ENCODE results near the gene SSH2. TPM values are rescaled to one million over a fixed set of nuclear protein-coding genes. Genes with fewer than 3 reads are reported as not detected.

SSH2 gene
- total RNA-seq, 1 experiment from 2014 or later: 45.1 TPM

GRCh38 chr17:29820425-29820824 is 109.6 kb downstream of the SSH2 start:
- POLR2A ChIA-PET (ENCODE audit: unreplicated experiment): interaction anchor here (0.6 kb wide), 1 partner anchor 333 kb away, joined by 4 read pairs; no protein-coding TSS in a partner anchor

GRCh38 chr17:29807520-29808361 is 122.3 kb downstream of the SSH2 start:
- no peak overlapping the region for H3K4me3 ChIP-seq

More at GRCh38 chr17:29820425-29820824, 109.6 kb downstream of the SSH2 start:
- Histone ChIP-seq H2AFZ (no peak overlapping the region), H3K4me1 (replicated peaks; ENCODE audit: insufficient read depth) (peaks cover 2% of the 10 kb centered on the region), H3F3A (ENCODE audit: insufficient read depth, low read depth) (0 out of 2 replicates have a peak, but pooled peaks cover 4% of the 10 kb centered on the region), H3K27me3 (ENCODE audit: insufficient read depth, low read depth) (no peaks in the 10 kb centered on the region), H3K27ac (no peak overlapping the region), H3K9me2 (ENCODE audit: insufficient read depth) (no peaks in the 10 kb centered on the region), H3K4me2 (no peak overlapping the region), H4K20me1 (ENCODE audit: insufficient read depth) (no peaks in the 10 kb centered on the region), H3K4me3 (no peak overlapping the region), H3K36me3 (ENCODE audit: low read depth) (no peaks in the 10 kb centered on the region), H3K79me2 (ENCODE audit: low read depth) (no peaks in the 10 kb centered on the region), H3K9me3 (ENCODE audit: insufficient read depth, low read depth) (no peaks in the 10 kb centered on the region)
- CTCF ChIA-PET: no interaction called here
- no TSS peak for BruUV-seq (replicated peaks)
- DNase-seq: no peak
- intact Hi-C loops (cut with micrococcal nuclease; ENCODE audit: unreplicated experiment): no loop called here
- no peak for TF ChIP-seq CTCF (conservative IDR thresholded peaks at IDR 0.05)
- no peak for TF ChIP-seq EZH2 (IDR thresholded peaks at IDR 0.05; ENCODE audit: low read depth)

GRCh38 chr17:29802246-29802645 is 127.8 kb downstream of the SSH2 start:
- CTCF ChIA-PET: interaction anchor here (0.7 kb wide), 1 partner anchor 163 kb away, joined by 10 read pairs; no protein-coding TSS in a partner anchor
- no peaks in the 10 kb centered on the region for H3K9me2 ChIP-seq (ENCODE audit: insufficient read depth)
- no peak overlapping the region for H3K4me3 ChIP-seq
- POLR2A ChIA-PET (ENCODE audit: unreplicated experiment): no interaction called here
- H3F3A ChIP-seq (ENCODE audit: insufficient read depth, low read depth): peaks cover 8% of the 10 kb centered on the region
- H3K79me2 ChIP-seq (ENCODE audit: low read depth): no peaks in the 10 kb centered on the region; the same call in 1 of the 2 replicates
- intact Hi-C loops (cut with micrococcal nuclease; ENCODE audit: unreplicated experiment): no loop called here
- no peak for DNase-seq
- no peaks in the 10 kb centered on the region for H3K36me3 ChIP-seq (ENCODE audit: low read depth)
- no peak overlapping the region for H3K27ac ChIP-seq
- H4K20me1 ChIP-seq (ENCODE audit: insufficient read depth): no peaks in the 10 kb centered on the region
- no TSS peak for BruUV-seq (replicated peaks)
- H3K4me2 ChIP-seq: no peak overlapping the region
- H3K27me3 ChIP-seq (ENCODE audit: insufficient read depth, low read depth): no peaks in the 10 kb centered on the region
- TF ChIP-seq CTCF (conservative IDR thresholded peaks at IDR 0.05) (no peak), EZH2 (IDR thresholded peaks at IDR 0.05; ENCODE audit: low read depth) (no peak)
- H3K4me1 ChIP-seq (replicated peaks; ENCODE audit: insufficient read depth): no peaks in the 10 kb centered on the region
- H3K9me3 ChIP-seq (ENCODE audit: insufficient read depth, low read depth): no peaks in the 10 kb centered on the region
- H2AFZ ChIP-seq: no peak overlapping the region

More at GRCh38 chr17:29807520-29808361, 122.3 kb downstream of the SSH2 start:
- no peaks in the 10 kb centered on the region for H3K4me1 ChIP-seq (replicated peaks; ENCODE audit: insufficient read depth)
- no peaks in the 10 kb centered on the region for H3K9me3 ChIP-seq (ENCODE audit: insufficient read depth, low read depth)
- H3K79me2 ChIP-seq (ENCODE audit: low read depth): peaks cover 3% of the 10 kb centered on the region; the same call in 1 of the 2 replicates
- peaks cover 20% of the 10 kb centered on the region for H3F3A ChIP-seq (ENCODE audit: insufficient read depth, low read depth)
- peak in 1 of 2 experiments; percentile 55 for DNase-seq
- no peaks in the 10 kb centered on the region for H4K20me1 ChIP-seq (ENCODE audit: insufficient read depth)
- H3K27me3 ChIP-seq (ENCODE audit: insufficient read depth, low read depth): no peaks in the 10 kb centered on the region
- H3K27ac ChIP-seq: no peak overlapping the region
- H3K9me2 ChIP-seq (ENCODE audit: insufficient read depth): no peaks in the 10 kb centered on the region
- ChIA-PET CTCF (interaction anchor here (0.6 to 4.4 kb wide), 14 partner anchors 85 to 1936 kb away, joined by 3 to 30 read pairs (median 8); partner anchors contain the start of gene SSH2), POLR2A (ENCODE audit: unreplicated experiment) (interaction anchor here (0.7 kb wide), 1 partner anchor 253 kb away, joined by 8 read pairs; no protein-coding TSS in a partner anchor)
- no peak overlapping the region for H3K4me2 ChIP-seq
- H3K36me3 ChIP-seq (ENCODE audit: low read depth): no peaks in the 10 kb centered on the region
- BruUV-seq (replicated peaks): no TSS peak
- intact Hi-C loops (cut with micrococcal nuclease; ENCODE audit: unreplicated experiment): loop anchor here (1.0 kb wide), 4 partner anchors 124 to 286 kb away; no protein-coding TSS in a partner anchor
- TF ChIP-seq EZH2 (IDR thresholded peaks at IDR 0.05; ENCODE audit: low read depth): no peak
- peak; percentile 87 for TF ChIP-seq CTCF (conservative IDR thresholded peaks at IDR 0.05)
- H2AFZ ChIP-seq: no peak overlapping the region
